Mesenchymal stem cell (in vitro differentiated cells and primary cell): ENCODE measurements around the gene C8A.

Source experiments
- DNase-seq: peaks from one replicate; pipeline ENCODE4 v3.0.0-alpha.2; 2013
- H2AFZ ChIP-seq: one replicate; pipeline ENCODE4 v1.6.1; 2013; ENCODE audit warnings: low read depth, mild to moderate bottlenecking, control low read depth, inconsistent platforms, low read length, moderate library complexity
- H2AK5ac ChIP-seq: 2 replicates; pipeline ENCODE4 v1.6.1; 2013; ENCODE audit warnings: low read length, moderate library complexity, mild to moderate bottlenecking, inconsistent platforms; ENCODE audit not compliant: severe bottlenecking
- H2BK120ac ChIP-seq: one replicate; pipeline ENCODE4 v1.6.1; 2013; ENCODE audit warnings: low read depth, mild to moderate bottlenecking, inconsistent platforms, low read length, moderate library complexity
- H2BK12ac ChIP-seq, 2 experiments: one replicate each; pipeline ENCODE4 v1.6.1; 2013; ENCODE audit warnings: inconsistent platforms in 2 of 2, low read length in 2 of 2, mild to moderate bottlenecking in 2 of 2, moderate library complexity in 2 of 2, control low read depth in 1 of 2
- H2BK15ac ChIP-seq: one replicate; pipeline ENCODE4 v1.6.1; 2013; ENCODE audit warnings: mild to moderate bottlenecking, low read depth, inconsistent platforms; ENCODE audit not compliant: poor library complexity, severe bottlenecking
- H2BK5ac ChIP-seq: 2 replicates; pipeline ENCODE4 v1.6.1; 2013; ENCODE audit warnings: low read depth, mild to moderate bottlenecking, low read length, control low read depth, inconsistent platforms; ENCODE audit not compliant: poor library complexity, severe bottlenecking
- H3K14ac ChIP-seq, 2 experiments: one replicate each; pipeline ENCODE4 v1.6.1; 2013; ENCODE audit warnings: inconsistent platforms in 2 of 2, low read length in 2 of 2, control low read depth in 1 of 2, mild to moderate bottlenecking in 1 of 2, moderate library complexity in 1 of 2
- H3K18ac ChIP-seq, 2 experiments: one replicate each; pipeline ENCODE4 v1.6.1; 2013; ENCODE audit warnings: inconsistent platforms in 2 of 2, low read length in 2 of 2, control low read depth in 1 of 2, low read depth in 1 of 2, mild to moderate bottlenecking in 1 of 2
- H3K23ac ChIP-seq, 2 experiments: one replicate each; pipeline ENCODE4 v1.6.1; 2013; ENCODE audit warnings: inconsistent platforms in 2 of 2, low read length in 2 of 2, mild to moderate bottlenecking in 2 of 2, moderate library complexity in 2 of 2, control low read depth in 1 of 2
- H3K27ac ChIP-seq: 2 replicates; pipeline ENCODE4 v1.5.1; 2013; ENCODE audit warnings: mild to moderate bottlenecking, moderate library complexity, low read length, control low read depth, inconsistent platforms; ENCODE audit not compliant: poor library complexity, severe bottlenecking
- H3K27me3 ChIP-seq, 2 experiments: 2 replicates each; pipeline versions ENCODE4 v1.6.1 to v1.7.0; 2013; ENCODE audit warnings: low read length in 2 of 2, mild to moderate bottlenecking in 2 of 2, moderate library complexity in 2 of 2, control low read depth in 1 of 2, inconsistent platforms in 1 of 2; ENCODE audit not compliant: control insufficient read depth in 1 of 2, insufficient read depth in 1 of 2
- H3K36me3 ChIP-seq, 2 experiments: 2 replicates each; pipeline versions ENCODE4 v1.6.1 to v1.7.0; 2013; ENCODE audit warnings: low read length in 2 of 2, control low read depth in 1 of 2, inconsistent platforms in 1 of 2, low read depth in 1 of 2, mild to moderate bottlenecking in 1 of 2; ENCODE audit not compliant: insufficient read depth in 2 of 2, control insufficient read depth in 1 of 2
- H3K4ac ChIP-seq, 2 experiments: one replicate each; pipeline ENCODE4 v1.6.1; 2013; ENCODE audit warnings: inconsistent platforms in 2 of 2, low read length in 2 of 2, mild to moderate bottlenecking in 2 of 2, moderate library complexity in 2 of 2, control low read depth in 1 of 2, low read depth in 1 of 2
- H3K4me1 ChIP-seq: 2 replicates; pipeline ENCODE4 v1.6.1; 2013; ENCODE audit warnings: low read depth, low read length, control low read depth; ENCODE audit not compliant: control insufficient read depth, insufficient read depth
- H3K4me2 ChIP-seq: 2 replicates; pipeline ENCODE4 v1.6.1; 2013; ENCODE audit warnings: low read length, mild to moderate bottlenecking, inconsistent platforms; ENCODE audit not compliant: poor library complexity, severe bottlenecking
- H3K4me3 ChIP-seq, 2 experiments: 2 replicates each; pipeline versions ENCODE4 v1.5.1 to v1.7.0; 2013; ENCODE audit warnings: low read length in 2 of 2, mild to moderate bottlenecking in 2 of 2, control low read depth in 1 of 2, low read depth in 1 of 2; ENCODE audit not compliant: insufficient read depth in 1 of 2
- H3K79me1 ChIP-seq: replicated peaks from 2 replicates; pipeline ENCODE4 v1.6.1; 2013; ENCODE audit warnings: mild to moderate bottlenecking, control low read depth, low read length, inconsistent platforms; ENCODE audit not compliant: poor library complexity, severe bottlenecking
- H3K9ac ChIP-seq: 2 replicates; pipeline ENCODE4 v1.7.0; 2013; ENCODE audit warnings: mild to moderate bottlenecking, low read length, moderate library complexity
- H3K9me3 ChIP-seq: 2 replicates; pipeline ENCODE4 v1.7.0; 2013; ENCODE audit warnings: mild to moderate bottlenecking, low read length; ENCODE audit not compliant: control insufficient read depth
- H4K8ac ChIP-seq: one replicate; pipeline ENCODE4 v1.6.1; 2013; ENCODE audit warnings: inconsistent platforms, mild to moderate bottlenecking, low read length, moderate library complexity
- H4K91ac ChIP-seq: one replicate; pipeline ENCODE4 v1.6.1; 2013; ENCODE audit warnings: mild to moderate bottlenecking, low read length, inconsistent platforms
- WGBS: methylation state at CpG from one replicate; pipeline ENCODE4 v1.1.7; 2013; ENCODE audit warnings: mixed read lengths; 5-methylcytosine and 5-hydroxymethylcytosine counted together

The C8A gene

GRCh38 chr1:56927986-56928385 is 73.4 kb downstream of the C8A start:
- Histone ChIP-seq H3K4ac (no peak overlapping the region), H2AK5ac (no peak overlapping the region), H2BK5ac (no peak overlapping the region), H2BK120ac (no peak overlapping the region), H2BK12ac (no peak overlapping the region), H3K4me3 (no peak overlapping the region), H3K79me1 (no peaks in the 10 kb centered on the region), H3K27ac (no peak overlapping the region), H3K4me2 (no peak overlapping the region), H3K4me1 (no peaks in the 10 kb centered on the region), H3K36me3 (no peaks in the 10 kb centered on the region), H3K27me3 (peaks cover 0 to 3% of the 10 kb centered on the region in 2 experiments), H3K9me3 (peaks cover 5% of the 10 kb centered on the region), H3K14ac (no peak overlapping the region), H3K9ac (no peak overlapping the region), H4K91ac (no peak overlapping the region), H3K18ac (no peak overlapping the region), H2BK15ac (no peak overlapping the region), H2AFZ (no peak overlapping the region), H3K23ac (no peak overlapping the region), H4K8ac (no peak overlapping the region)
- 94% methylated on average over 2 of the region's 3 CpGs for WGBS
- no peak for DNase-seq

GRCh38 chr1:56929492-56929891 is 74.9 kb downstream of the C8A start:
- Histone ChIP-seq H3K79me1 (no peaks in the 10 kb centered on the region), H3K4me3 (no peak overlapping the region), H2BK5ac (no peak overlapping the region), H3K4ac (no peak overlapping the region), H2BK12ac (no peak overlapping the region), H3K14ac (no peak overlapping the region), H3K36me3 (no peaks in the 10 kb centered on the region), H3K9me3 (peaks cover 5% of the 10 kb centered on the region), H3K4me2 (no peak overlapping the region), H3K9ac (no peak overlapping the region), H4K91ac (no peak overlapping the region), H3K18ac (no peak overlapping the region), H3K4me1 (no peaks in the 10 kb centered on the region), H2BK120ac (no peak overlapping the region), H2AFZ (no peak overlapping the region), H4K8ac (no peak overlapping the region), H3K27ac (no peak overlapping the region), H3K27me3 (peaks cover 0 to 3% of the 10 kb centered on the region in 2 experiments), H3K23ac (no peak overlapping the region), H2AK5ac (no peak overlapping the region), H2BK15ac (no peak overlapping the region)
- 71% methylated on average over 1 of the region's 2 CpGs for WGBS
- no peak for DNase-seq

GRCh38 chr1:56931211-56931610 is 76.6 kb downstream of the C8A start:
- 50% methylated on average over 2 of the region's 3 CpGs for WGBS
- Histone ChIP-seq H3K4ac (no peak overlapping the region), H3K27ac (no peak overlapping the region)

GRCh38 chr1:56931686-56932085 is 77.1 kb downstream of the C8A start:
- H3K27me3 ChIP-seq, result no peaks in the 10 kb centered on the region
- no peak overlapping the region for H2BK15ac ChIP-seq
- no peak overlapping the region for H3K18ac ChIP-seq
- H2BK120ac ChIP-seq, result no peak overlapping the region
- H4K8ac ChIP-seq, result no peak overlapping the region
- no peak overlapping the region for H3K4ac ChIP-seq
- no peak overlapping the region for H3K4me2 ChIP-seq
- WGBS, result 60% methylated on average over 3 of the region's 3 CpGs
- no peak overlapping the region for H3K14ac ChIP-seq
- no peak overlapping the region for H3K4me3 ChIP-seq
- H3K9ac ChIP-seq, result no peak overlapping the region
- H2AFZ ChIP-seq, result no peak overlapping the region
- H4K91ac ChIP-seq, result no peak overlapping the region
- H3K27ac ChIP-seq, result no peak overlapping the region
- H3K79me1 ChIP-seq, result no peaks in the 10 kb centered on the region
- no peaks in the 10 kb centered on the region for H3K4me1 ChIP-seq
- no peak overlapping the region for H2BK12ac ChIP-seq
- H3K36me3 ChIP-seq, result no peaks in the 10 kb centered on the region
- DNase-seq, result no peak
- H3K9me3 ChIP-seq, result peaks cover 5% of the 10 kb centered on the region
- no peak overlapping the region for H3K23ac ChIP-seq
- no peak overlapping the region for H2AK5ac ChIP-seq
- no peak overlapping the region for H2BK5ac ChIP-seq

More at GRCh38 chr1:56931211-56931610, 76.6 kb downstream of the C8A start:
- no peak overlapping the region for H3K4me3 ChIP-seq
- H3K4me2 ChIP-seq, result no peak overlapping the region
- H4K8ac ChIP-seq, result no peak overlapping the region
- peaks cover 5% of the 10 kb centered on the region for H3K9me3 ChIP-seq
- no peak overlapping the region for H2BK120ac ChIP-seq
- no peaks in the 10 kb centered on the region for H3K79me1 ChIP-seq
- no peaks in the 10 kb centered on the region for H3K36me3 ChIP-seq
- no peak overlapping the region for H3K18ac ChIP-seq
- H3K23ac ChIP-seq, result no peak overlapping the region
- no peak overlapping the region for H2BK12ac ChIP-seq
- H2AK5ac ChIP-seq, result no peak overlapping the region
- H2AFZ ChIP-seq, result no peak overlapping the region
- H4K91ac ChIP-seq, result no peak overlapping the region
- H3K14ac ChIP-seq, result no peak overlapping the region
- H2BK15ac ChIP-seq, result no peak overlapping the region
- H3K4me1 ChIP-seq, result no peaks in the 10 kb centered on the region
- DNase-seq, result no peak
- no peak overlapping the region for H3K9ac ChIP-seq
- no peak overlapping the region for H2BK5ac ChIP-seq
- no peaks in the 10 kb centered on the region for H3K27me3 ChIP-seq
